ENCODE results near the gene IQCE. TPM values are rescaled to one million over a fixed set of nuclear protein-coding genes. Genes with fewer than 3 reads are reported as not detected.

The IQCE gene
- polyA plus RNA-seq, 1 donor from 2014 or later: 21.2 TPM

GRCh38 chr7:2511769-2512168 is 47.0 kb upstream of the IQCE start:
- H3K79me2 ChIP-seq (replicated peaks; ENCODE audit: insufficient read depth, low read length): no peaks in the 10 kb centered on the region
- H3K27ac ChIP-seq (ENCODE audit: low read length): no peak overlapping the region
- no peaks in the 10 kb centered on the region for H3K9me3 ChIP-seq (ENCODE audit: low read length)
- no peak for TF ChIP-seq TAF1 (IDR thresholded peaks at IDR 0.05; ENCODE audit: low read depth)
- no peak for TF ChIP-seq EZH2 (IDR thresholded peaks at IDR 0.05; ENCODE audit: borderline replicate concordance, insufficient read depth, low read length, poor library complexity, severe bottlenecking)
- TF ChIP-seq MXI1 (conservative IDR thresholded peaks at IDR 0.05; ENCODE audit: poor library complexity, severe bottlenecking): no peak
- H3K9me2 ChIP-seq (ENCODE audit: insufficient read depth, low read length): no peaks in the 10 kb centered on the region
- H3K4me3 ChIP-seq (ENCODE audit: low read length): no peak overlapping the region
- no peak overlapping the region for H2AFZ ChIP-seq (ENCODE audit: low read depth, low read length)
- no peak overlapping the region for H3K4me2 ChIP-seq (ENCODE audit: low read length)
- no peak overlapping the region for H3K9ac ChIP-seq (ENCODE audit: low read length)
- H3K36me3 ChIP-seq (ENCODE audit: insufficient read depth, low read length): no peaks in the 10 kb centered on the region
- no peaks in the 10 kb centered on the region for H3K27me3 ChIP-seq (ENCODE audit: insufficient read depth, low read depth, low read length)
- H4K20me1 ChIP-seq (ENCODE audit: insufficient read depth): no peaks in the 10 kb centered on the region
- no peaks in the 10 kb centered on the region for H3F3A ChIP-seq (ENCODE audit: insufficient read depth, low read length, poor library complexity, severe bottlenecking)

GRCh38 chr7:2512179-2512661 is 46.6 kb upstream of the IQCE start:
- H3K36me3 ChIP-seq (ENCODE audit: insufficient read depth, low read length): no peaks in the 10 kb centered on the region
- H3K4me2 ChIP-seq (ENCODE audit: low read length): no peak overlapping the region
- no peak for TF ChIP-seq TAF1 (IDR thresholded peaks at IDR 0.05; ENCODE audit: low read depth)
- no peak for TF ChIP-seq REST (IDR thresholded peaks at IDR 0.05; ENCODE audit: borderline replicate concordance)
- no peak for TF ChIP-seq CTCF (IDR thresholded peaks at IDR 0.05; ENCODE audit: poor library complexity, severe bottlenecking)
- no peak for TF ChIP-seq MXI1 (conservative IDR thresholded peaks at IDR 0.05; ENCODE audit: poor library complexity, severe bottlenecking)
- no peak for TF ChIP-seq POLR2AphosphoS5 (IDR thresholded peaks at IDR 0.05)
- no peak for TF ChIP-seq RAD21 (conservative IDR thresholded peaks at IDR 0.05)
- no peak for TF ChIP-seq EP300 (conservative IDR thresholded peaks at IDR 0.05; ENCODE audit: poor library complexity, severe bottlenecking)
- TF ChIP-seq SMC3 (conservative IDR thresholded peaks at IDR 0.05; ENCODE audit: poor library complexity): no peak
- no peak for TF ChIP-seq EZH2 (IDR thresholded peaks at IDR 0.05; ENCODE audit: borderline replicate concordance, insufficient read depth, low read length, poor library complexity, severe bottlenecking)
- no peaks in the 10 kb centered on the region for H4K20me1 ChIP-seq (ENCODE audit: insufficient read depth)
- no peaks in the 10 kb centered on the region for H3K9me3 ChIP-seq (ENCODE audit: low read length)
- H3K9me2 ChIP-seq (ENCODE audit: insufficient read depth, low read length): no peaks in the 10 kb centered on the region
- H3K79me2 ChIP-seq (replicated peaks; ENCODE audit: insufficient read depth, low read length): no peaks in the 10 kb centered on the region
- H3F3A ChIP-seq (ENCODE audit: insufficient read depth, low read length, poor library complexity, severe bottlenecking): no peaks in the 10 kb centered on the region
- H3K27ac ChIP-seq (ENCODE audit: low read length): no peak overlapping the region
- no peak overlapping the region for H3K9ac ChIP-seq (ENCODE audit: low read length)
- H2AFZ ChIP-seq (ENCODE audit: low read depth, low read length): no peak overlapping the region
- H3K4me3 ChIP-seq (ENCODE audit: low read length): no peak overlapping the region
- H3K27me3 ChIP-seq (ENCODE audit: insufficient read depth, low read depth, low read length): no peaks in the 10 kb centered on the region

Measured in neural cell (in vitro differentiated cells).